ENCODE data around the gene CCDC172. TPM values are rescaled to one million over a fixed set of nuclear protein-coding genes. Genes with fewer than 3 reads are reported as not detected.

CCDC172 gene
- not detected in 5 replicates for total RNA-seq (2022; extraction: Qiagen RNA extraction; ENCODE audit: low read depth)

DNA sequence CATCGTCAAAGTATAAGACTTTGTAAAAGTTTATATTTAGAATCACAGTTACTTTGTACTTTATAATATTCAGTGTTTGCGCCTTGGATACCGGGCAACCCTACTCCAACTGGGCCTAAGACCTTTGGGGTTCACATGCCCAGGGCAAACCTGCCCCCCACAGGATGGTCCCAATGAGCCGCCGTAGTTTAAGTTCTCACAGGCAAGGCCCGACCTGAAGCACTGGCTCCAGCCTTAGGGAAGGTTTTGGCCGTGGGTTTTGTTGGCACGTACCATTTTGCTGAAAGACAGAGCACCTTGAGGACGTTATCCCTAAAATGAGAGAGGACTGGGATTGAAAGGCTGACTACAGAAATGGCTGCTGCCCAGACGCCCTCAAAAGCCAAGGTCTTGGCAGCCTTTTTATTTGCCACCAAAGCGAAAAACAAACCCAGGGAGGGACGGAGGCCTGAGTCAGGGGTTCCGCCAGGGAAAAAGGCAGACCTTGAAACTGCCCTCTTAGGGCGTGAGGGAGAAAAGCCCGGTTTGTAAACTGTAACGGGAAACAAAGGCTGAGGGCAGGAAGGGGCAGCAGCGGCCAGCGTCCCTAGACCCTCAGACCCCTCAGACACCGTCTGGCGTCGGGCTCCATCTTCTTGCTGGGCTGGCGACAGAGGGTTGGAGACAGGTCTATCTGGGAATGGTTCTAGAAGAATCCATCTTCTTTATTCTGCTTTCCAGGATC is at the start of gene CCDC172:
TSS of gene CCDC172 (plus strand) at position 222 of the 724 bp plus-strand sequence. CDS start 564 bp downstream, outside the sequence.

DNA sequence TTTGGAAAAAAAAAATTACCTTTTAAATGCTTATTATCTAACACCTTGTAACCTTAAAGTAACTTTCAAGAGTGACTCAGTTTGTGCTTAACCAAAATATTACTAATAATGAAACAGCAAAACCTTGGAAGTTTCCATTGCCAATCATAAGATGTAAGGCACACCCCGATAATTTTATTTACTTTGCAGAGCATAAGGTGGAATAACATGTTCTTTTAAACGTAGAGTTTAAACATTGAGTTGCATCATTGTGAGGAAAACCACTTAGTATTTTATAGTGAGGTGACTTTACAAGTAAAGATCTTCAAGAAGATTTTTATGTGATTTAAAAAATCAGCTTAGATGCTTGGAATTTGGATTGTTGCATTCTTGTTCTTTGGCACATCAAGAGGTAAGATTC is 103.4 kb downstream of the CCDC172 start, which contains the start of gene PNLIPRP3:
TSS of gene PNLIPRP3 (plus strand) at position 177 of the 400 bp plus-strand sequence. CDS start at position 343, 166 bp downstream.

Other genes starting within 250 kb of the CCDC172 start
- gene GFRA1, start 51.2 kb upstream of the CCDC172 start, total RNA-seq (2022; extraction: Qiagen RNA extraction; ENCODE audit: low read depth): 7.1 to 11.1 TPM (median 10.0 TPM) in 5 replicates
- not detected in 5 replicates for gene PNLIPRP3, start 103.4 kb downstream of the CCDC172 start, total RNA-seq (2022; extraction: Qiagen RNA extraction; ENCODE audit: low read depth)
- not detected in 5 replicates for gene PNLIP, start 221.5 kb downstream of the CCDC172 start, total RNA-seq (2022; extraction: Qiagen RNA extraction; ENCODE audit: low read depth)

Measured in A549 treated with ZK216348 at 1 μM for 4 hours (cell line).